IMR-90 (cell line): ENCODE data around the gene IWS1. TPM values are rescaled to one million over a fixed set of nuclear protein-coding genes. Genes with fewer than 3 reads are reported as not detected.

Experiments used
- ATAC-seq: fragments of 200-7000 bp; cut with Tn5 transposase; 2 replicates; pipeline ENCODE4 v1.9.1; 2020; ENCODE audit warnings: low read depth, mild to moderate bottlenecking, moderate library complexity
- BruUV-seq: library from RNA; stranded (reverse); fragments of 400-500 nt; replicated peaks from 2 replicates; lab custom pipeline; 2021; lab: Mats Ljungman, UMichigan
- CTCF ChIA-PET: fragments of 300-600 bp; formaldehyde crosslinking; extraction: SDS; loops from one replicate; lab custom pipeline; 2021; ENCODE audit warnings: antibody characterized with exemption; lab: Yijun Ruan, JAX
- POLR2A ChIA-PET: fragments of 300-600 bp; sonication (Branson Sonifier 250); formaldehyde crosslinking; loops from one replicate; lab custom pipeline; 2022; ENCODE audit warnings: antibody characterized with exemption; ENCODE audit not compliant: unreplicated experiment; lab: Charles Lee
- DNase-seq: peaks from one replicate; pipeline ENCODE4 v3.0.0; 2013
- H2AFZ ChIP-seq: replicated peaks from 2 replicates; pipeline ENCODE3; 2013; ENCODE audit warnings: low read length, mild to moderate bottlenecking; ENCODE audit not compliant: poor library complexity
- H2AK5ac ChIP-seq: 2 replicates; pipeline ENCODE4 v1.6.1; 2013; ENCODE audit warnings: low read depth, low read length, inconsistent platforms
- H2AK9ac ChIP-seq: replicated peaks from 2 replicates; pipeline ENCODE3; 2013; ENCODE audit warnings: mild to moderate bottlenecking, low read depth, low read length, moderate library complexity; ENCODE audit not compliant: poor library complexity
- H2BK120ac ChIP-seq: 2 replicates; pipeline ENCODE4 v1.6.1; 2013; ENCODE audit warnings: low read depth, low read length, inconsistent platforms
- H2BK15ac ChIP-seq: 3 replicates; pipeline ENCODE4 v1.6.1; 2013; ENCODE audit warnings: low read depth, low read length, inconsistent platforms
- H2BK20ac ChIP-seq: 2 replicates; pipeline ENCODE4 v1.6.1; 2013; ENCODE audit warnings: low read depth, mild to moderate bottlenecking, inconsistent platforms, low read length, moderate library complexity
- H2BK5ac ChIP-seq: 2 replicates; pipeline ENCODE4 v1.6.1; 2013; ENCODE audit warnings: mild to moderate bottlenecking, low read depth, low read length, inconsistent platforms; ENCODE audit not compliant: poor library complexity, severe bottlenecking
- H3K14ac ChIP-seq: replicated peaks from 2 replicates; pipeline ENCODE4 v1.6.1; 2013; ENCODE audit warnings: low read depth, low read length, inconsistent platforms
- H3K18ac ChIP-seq: 2 replicates; pipeline ENCODE4 v1.6.1; 2013; ENCODE audit warnings: low read depth, low read length, control low read depth
- H3K23ac ChIP-seq: 2 replicates; pipeline ENCODE4 v1.6.1; 2013; ENCODE audit warnings: low read depth, low read length, inconsistent platforms
- H3K27ac ChIP-seq: 2 replicates; pipeline ENCODE4 v1.5.1; 2013; ENCODE audit warnings: mild to moderate bottlenecking, control low read depth, low read length; ENCODE audit not compliant: insufficient read depth
- H3K27me3 ChIP-seq: 2 replicates; pipeline ENCODE4 v1.6.1; 2013; ENCODE audit warnings: low read length; ENCODE audit not compliant: control insufficient read depth, insufficient read depth
- H3K36me3 ChIP-seq: 2 replicates; pipeline ENCODE4 v1.6.1; 2013; ENCODE audit warnings: low read length, mixed read lengths; ENCODE audit not compliant: control insufficient read depth, insufficient read depth
- H3K4ac ChIP-seq: 2 replicates; pipeline ENCODE4 v1.6.1; 2013; ENCODE audit warnings: low read depth, low read length, inconsistent platforms
- H3K4me1 ChIP-seq: 2 replicates; pipeline ENCODE4 v1.6.1; 2013; ENCODE audit warnings: low read length, mixed read lengths; ENCODE audit not compliant: control insufficient read depth, insufficient read depth
- H3K4me2 ChIP-seq: 2 replicates; pipeline ENCODE4 v1.6.1; 2013; ENCODE audit warnings: low read depth, mild to moderate bottlenecking, control low read depth, low read length, moderate library complexity
- H3K4me3 ChIP-seq: 2 replicates; pipeline ENCODE4 v1.5.1; 2013; ENCODE audit warnings: low read depth, mild to moderate bottlenecking, control low read depth, low read length, moderate library complexity; ENCODE audit not compliant: insufficient read depth
- H3K56ac ChIP-seq: 2 replicates; pipeline ENCODE4 v1.6.1; 2013; ENCODE audit warnings: low read length, inconsistent platforms; ENCODE audit not compliant: insufficient read depth; ENCODE audit errors: extremely low read depth
- H3K79me1 ChIP-seq, 2 experiments: 2 replicates each; pipeline ENCODE4 v1.6.1; 2013; ENCODE audit warnings: low read length in 2 of 2, inconsistent platforms in 1 of 2, low read depth in 1 of 2
- H3K9ac ChIP-seq: 2 replicates; pipeline ENCODE4 v1.6.1; 2013; ENCODE audit warnings: low read depth, low read length, control low read depth
- H3K9me1 ChIP-seq: 2 replicates; pipeline ENCODE4 v1.6.1; 2013; ENCODE audit warnings: low read length, inconsistent platforms; ENCODE audit not compliant: insufficient read depth
- H3K9me3 ChIP-seq: 2 replicates; pipeline ENCODE4 v1.6.1; 2013; ENCODE audit warnings: low read length; ENCODE audit not compliant: control insufficient read depth, insufficient read depth
- H4K20me1 ChIP-seq: 2 replicates; pipeline ENCODE4 v1.6.1; 2013; ENCODE audit warnings: low read length, inconsistent platforms; ENCODE audit not compliant: insufficient read depth
- H4K5ac ChIP-seq: 2 replicates; pipeline ENCODE4 v1.6.1; 2013; ENCODE audit warnings: mild to moderate bottlenecking, low read depth, low read length, control low read depth
- H4K8ac ChIP-seq, 2 experiments: 2 replicates each; pipeline ENCODE4 v1.6.1; 2013; ENCODE audit warnings: low read depth in 2 of 2, low read length in 2 of 2, control low read depth in 1 of 2, inconsistent platforms in 1 of 2
- H4K91ac ChIP-seq: 2 replicates; pipeline ENCODE4 v1.6.1; 2013; ENCODE audit warnings: low read depth, low read length, inconsistent platforms; ENCODE audit not compliant: insufficient read depth
- BHLHE40 ChIP-seq: fragments of 150-350 bp; IDR thresholded peaks from 2 replicates; pipeline ENCODE4 v1.6.1; 2016; ENCODE audit warnings: mild to moderate bottlenecking, low read depth, low read length
- CEBPB ChIP-seq: IDR thresholded peaks from 2 replicates; pipeline ENCODE4 v1.6.1; 2012; ENCODE audit warnings: low read depth, low read length, improper control_type of control experiment
- CHD1 ChIP-seq: IDR thresholded peaks from 2 replicates; pipeline ENCODE4 v1.6.1; 2012; ENCODE audit warnings: low read depth, low read length, improper control_type of control experiment
- CTCF ChIP-seq: conservative IDR thresholded peaks from 2 replicates; pipeline ENCODE4 v1.5.1; 2012; ENCODE audit warnings: mild to moderate bottlenecking, low read depth, low read length, improper control_type of control experiment
- ELK1 ChIP-seq: fragments of 150-350 bp; IDR thresholded peaks from 2 replicates; pipeline ENCODE4 v1.6.1; 2016; ENCODE audit warnings: low read depth, mild to moderate bottlenecking, low read length, moderate library complexity, borderline replicate concordance
- FOS ChIP-seq: fragments of 150-350 bp; IDR thresholded peaks from 2 replicates; pipeline ENCODE4 v1.6.1; 2016; ENCODE audit warnings: low read depth, low read length
- MAFK ChIP-seq: IDR thresholded peaks from 2 replicates; pipeline ENCODE4 v1.6.1; 2012; ENCODE audit warnings: low read depth, low read length, improper control_type of control experiment
- MAZ ChIP-seq: IDR thresholded peaks from 2 replicates; pipeline ENCODE4 v1.6.1; 2012; ENCODE audit warnings: low read depth, mild to moderate bottlenecking, low read length, improper control_type of control experiment, moderate library complexity, borderline replicate concordance
- MXI1 ChIP-seq: IDR thresholded peaks from 2 replicates; pipeline ENCODE4 v1.6.1; 2012; ENCODE audit warnings: low read depth, mild to moderate bottlenecking, low read length, moderate library complexity, borderline replicate concordance
- NFE2L2 ChIP-seq: fragments of 150-350 bp; IDR thresholded peaks from 2 replicates; pipeline ENCODE4 v1.6.1; 2016; ENCODE audit warnings: low read depth, mild to moderate bottlenecking, low read length
- POLR2A ChIP-seq: IDR thresholded peaks from 2 replicates; pipeline ENCODE4 v1.6.1; 2012; ENCODE audit warnings: mild to moderate bottlenecking, low read depth, low read length
- RAD21 ChIP-seq: IDR thresholded peaks from 2 replicates; pipeline ENCODE4 v1.6.1; 2012; ENCODE audit warnings: low read length, improper control_type of control experiment
- RCOR1 ChIP-seq: IDR thresholded peaks from 2 replicates; pipeline ENCODE4 v1.6.1; 2012; ENCODE audit warnings: mild to moderate bottlenecking, low read length, improper control_type of control experiment; ENCODE audit not compliant: insufficient replicate concordance
- RFX5 ChIP-seq: IDR thresholded peaks from 2 replicates; pipeline ENCODE4 v1.8.0; 2012; ENCODE audit warnings: low read depth, mild to moderate bottlenecking, low read length, moderate library complexity
- SMC3 ChIP-seq: fragments of 150-350 bp; IDR thresholded peaks from 2 replicates; pipeline ENCODE4 v1.6.1; 2016; ENCODE audit warnings: low read depth, mild to moderate bottlenecking, antibody characterized with exemption, low read length, moderate library complexity
- USF2 ChIP-seq: fragments of 150-350 bp; IDR thresholded peaks from 2 replicates; pipeline ENCODE4 v1.6.1; 2017; ENCODE audit warnings: mild to moderate bottlenecking, antibody characterized with exemption, low read length, low read depth
- WGBS, 2 experiments: methylation state at CpG; one replicate each; pipeline versions ENCODE4 v1.1.5 to v1.1.7; 2013; ENCODE audit warnings: missing lambda C conversion rate in 2 of 2; ENCODE audit not compliant: insufficient read length in 1 of 2; ENCODE audit errors: extremely low coverage in 2 of 2; 5-methylcytosine and 5-hydroxymethylcytosine counted together
- dilution Hi-C: fragments of 300-500 bp; cut with HindIII; formaldehyde crosslinking; loops from one replicate; pipeline ENCODE4 v1.14.3; 2018; ENCODE audit warnings: low sequenced_read_pairs; ENCODE audit not compliant: unreplicated experiment
- in situ Hi-C: fragments of 300-500 bp; cut with MboI; formaldehyde crosslinking; loops from 3 replicates; pipeline ENCODE4 v1.14.3; 2019; ENCODE audit warnings: low sequenced_read_pairs, inconsistent platforms, mixed read lengths
- intact Hi-C: fragments of 100-400 bp; cut with micrococcal nuclease; formaldehyde crosslinking; loops from 2 replicates; pipeline ENCODE4 v1.10.0; 2022
- polyA plus RNA-seq, 3 experiments: library from polyadenylated mRNA; depleted of rRNA; stranded (reverse); fragments of >200 nt; gene quantifications; 2 replicates each; pipeline ENCODE4 v1.2.3, GENCODE V29; 2012; ENCODE audit warnings: low replicate concordance in 1 of 3
- total RNA-seq: library from RNA; depleted of rRNA; stranded (reverse); fragments of >200 nt; gene quantifications from 2 replicates; pipeline ENCODE4 v1.2.3, GENCODE V29; 2012

Gene IWS1
- total and polyA plus RNA-seq, 2 of the 4 experiments (the other 2 are of a cell fraction), result 31.5 to 52.5 TPM

- H2BK5ac ChIP-seq, result no peak overlapping the region
- H3K9me1 ChIP-seq, result no peaks in the 10 kb centered on the region
- peaks cover 10% of the 10 kb centered on the region for H3K27me3 ChIP-seq
- H3K18ac ChIP-seq, result no peak overlapping the region
- H3K4me3 ChIP-seq, result no peak overlapping the region
- dilution Hi-C loops (no loop called here), intact Hi-C loops (no loop called here), in situ Hi-C loops (no loop called here)
- H3K9me3 ChIP-seq, result peaks cover 2% of the 10 kb centered on the region; the same call in 1 of the 2 replicates
- ChIA-PET CTCF (no interaction called here), POLR2A (no interaction called here)
- H2BK15ac ChIP-seq, result no peak overlapping the region
- ATAC-seq, result no peak
- no peak overlapping the region for H3K9ac ChIP-seq
- H3K14ac ChIP-seq, result no peak overlapping the region
- H3K79me1 ChIP-seq, result no peaks in the 10 kb centered on the region
- no peak overlapping the region for H2AFZ ChIP-seq
- no peak overlapping the region for H2AK5ac ChIP-seq
- no peak overlapping the region for H3K23ac ChIP-seq
- H3K4ac ChIP-seq, result no peak overlapping the region
- no peak overlapping the region for H4K5ac ChIP-seq
- H3K56ac ChIP-seq, result no peak overlapping the region
- BruUV-seq, result no TSS peak
- H3K4me1 ChIP-seq, result no peaks in the 10 kb centered on the region; the same call in 1 of the 2 replicates
- TF ChIP-seq MXI1 (no peak), CEBPB (no peak), CHD1 (no peak), MAZ (no peak), NFE2L2 (no peak), POLR2A (no peak), RAD21 (no peak), RCOR1 (no peak), BHLHE40 (no peak), USF2 (no peak), FOS (no peak), RFX5 (no peak), ELK1 (no peak), CTCF (no peak), SMC3 (no peak), MAFK (no peak)
- no peak for DNase-seq
- no peak overlapping the region for H4K91ac ChIP-seq
- H2BK120ac ChIP-seq, result no peak overlapping the region
- no peaks in the 10 kb centered on the region for H4K20me1 ChIP-seq
- H4K8ac ChIP-seq, result no peak overlapping the region
- no peak overlapping the region for H3K4me2 ChIP-seq
- WGBS, 2 experiments, result 80% methylated on average over 2 of the region's 5 CpGs; no CpG with 5 or more reads in 1 of the 2 experiments
- H3K27ac ChIP-seq, result no peak overlapping the region
- H2AK9ac ChIP-seq, result no peak overlapping the region
- no peak overlapping the region for H2BK20ac ChIP-seq
- no peaks in the 10 kb centered on the region for H3K36me3 ChIP-seq
Measured at GRCh38 chr2:127567351-127567854, 41.1 kb upstream of the IWS1 start.
